Fibroblast of lung (primary cell): Measurements from ENCODE around the gene YARS2. TPM values are rescaled to one million over a fixed set of nuclear protein-coding genes. Genes with fewer than 3 reads are reported as not detected.
A peak's percentile ranks its signal among the peaks of the same experiment; 100 is the strongest.

ENCODE experiments used
- DNase-seq, 2 donors: peaks; one replicate each; pipeline versions ENCODE4 v3.0.0 to v3.0.0-alpha.2; 2010; ENCODE audit warnings: low read depth in 2 of 2
- H2AFZ ChIP-seq: 2 replicates; pipeline ENCODE4 v1.5.1; 2012; ENCODE audit warnings: low read length, control low read depth, inconsistent platforms
- H3K27ac ChIP-seq: 2 replicates; pipeline ENCODE4 v1.5.1; 2011; ENCODE audit warnings: low read length, control low read depth; ENCODE audit not compliant: insufficient read depth
- H3K27me3 ChIP-seq: 2 replicates; pipeline ENCODE4 v1.5.1; 2011; ENCODE audit warnings: mild to moderate bottlenecking, low read length; ENCODE audit not compliant: control insufficient read depth, insufficient read depth
- H3K36me3 ChIP-seq: 2 replicates; pipeline ENCODE4 v1.5.1; 2011; ENCODE audit warnings: low read length; ENCODE audit not compliant: control insufficient read depth, insufficient read depth
- H3K4me1 ChIP-seq: 2 replicates; pipeline ENCODE4 v1.5.1; 2011; ENCODE audit warnings: low read length; ENCODE audit not compliant: control insufficient read depth, insufficient read depth; ENCODE audit errors: extremely low read depth
- H3K4me2 ChIP-seq: 2 replicates; pipeline ENCODE4 v1.5.1; 2011; ENCODE audit warnings: low read length, control low read depth; ENCODE audit not compliant: insufficient read depth; ENCODE audit errors: extremely low read depth
- H3K4me3 ChIP-seq, 4 experiments: fragments of 200-600 bp in 1 of 4; sonication (generic) in 1 of 4; replicated peaks in 1 of 4; 2 replicates each; pipeline ENCODE4 v1.5.1; 2011 to 2016; ENCODE audit warnings: low read length in 4 of 4, low read depth in 3 of 4, mild to moderate bottlenecking in 3 of 4, control low read depth in 2 of 4, inconsistent platforms in 1 of 4, mixed read lengths in 1 of 4; ENCODE audit not compliant: insufficient read depth in 1 of 4; ENCODE audit errors: control extremely low read depth in 1 of 4
- H3K79me2 ChIP-seq: 2 replicates; pipeline ENCODE4 v1.5.1; 2012; ENCODE audit warnings: mild to moderate bottlenecking, low read length, inconsistent platforms; ENCODE audit not compliant: control insufficient read depth, insufficient read depth
- H3K9ac ChIP-seq: 2 replicates; pipeline ENCODE4 v1.5.1; 2011; ENCODE audit warnings: mild to moderate bottlenecking, low read length, control low read depth; ENCODE audit not compliant: insufficient read depth
- H3K9me3 ChIP-seq: 2 replicates; pipeline ENCODE4 v1.5.1; 2012; ENCODE audit warnings: low read depth, low read length; ENCODE audit not compliant: control insufficient read depth, insufficient read depth
- H4K20me1 ChIP-seq: 2 replicates; pipeline ENCODE4 v1.5.1; 2011; ENCODE audit warnings: low read length; ENCODE audit not compliant: control insufficient read depth, insufficient read depth; ENCODE audit errors: extremely low read depth
- CTCF ChIP-seq, 2 donors: IDR thresholded peaks in 1 of 2; conservative IDR thresholded peaks in 1 of 2; 1 replicate in 1 of 2; 2 replicates in 1 of 2; pipeline ENCODE4 v1.5.1; 2011 to 2012; ENCODE audit warnings: low read length in 2 of 2, control low read depth in 1 of 2, inconsistent platforms in 1 of 2, low read depth in 1 of 2, mild to moderate bottlenecking in 1 of 2
- EZH2 ChIP-seq: IDR thresholded peaks from 2 replicates; pipeline ENCODE4 v1.5.1; 2012; ENCODE audit warnings: low read length, control low read depth, mild to moderate bottlenecking; ENCODE audit errors: missing control alignments
- polyA plus RNA-seq, 2 donors: library from polyadenylated mRNA; depleted of rRNA in 1 of 2; stranded (reverse) in 1 of 2; unstranded in 1 of 2; fragments of >200 nt; gene quantifications; 2 replicates each; pipeline ENCODE4 v1.2.1, GENCODE V29; 2011 to 2012; ENCODE audit warnings: missing spikeins in 1 of 2
- total RNA-seq: library from RNA; depleted of rRNA; stranded (reverse); fragments of >200 nt; gene quantifications from 2 replicates; pipeline ENCODE4 v1.2.1, GENCODE V29; 2014

The YARS2 gene
- total and polyA plus RNA-seq, 2 donors (not counting 1 experiment from before 2014, with no cell fraction given) = 17.8 to 27.1 TPM

DNA sequence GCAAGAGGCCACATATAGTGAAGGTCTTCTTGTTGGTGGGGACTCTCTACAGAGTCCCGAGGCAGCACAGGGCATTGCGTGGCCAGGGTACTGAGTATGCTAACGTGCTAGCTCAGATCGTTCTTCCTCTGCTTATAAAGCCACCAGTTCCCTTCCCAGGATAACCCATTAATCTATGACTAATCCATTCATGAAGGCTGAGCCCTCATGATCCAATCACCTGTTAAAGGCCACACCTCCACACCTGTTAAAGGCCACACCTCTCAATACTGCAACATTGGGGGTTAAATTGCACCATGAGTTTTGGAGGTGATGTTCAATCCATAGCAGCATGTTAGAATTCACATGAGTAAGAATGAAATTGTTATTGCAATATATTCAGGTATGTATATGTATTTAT lies 12.8 kb upstream of the YARS2 start:
- Histone ChIP-seq H3K79me2 (no peaks in the 10 kb centered on the region), H3K4me1 (no peaks in the 10 kb centered on the region)
- DNase-seq = no peak

DNA sequence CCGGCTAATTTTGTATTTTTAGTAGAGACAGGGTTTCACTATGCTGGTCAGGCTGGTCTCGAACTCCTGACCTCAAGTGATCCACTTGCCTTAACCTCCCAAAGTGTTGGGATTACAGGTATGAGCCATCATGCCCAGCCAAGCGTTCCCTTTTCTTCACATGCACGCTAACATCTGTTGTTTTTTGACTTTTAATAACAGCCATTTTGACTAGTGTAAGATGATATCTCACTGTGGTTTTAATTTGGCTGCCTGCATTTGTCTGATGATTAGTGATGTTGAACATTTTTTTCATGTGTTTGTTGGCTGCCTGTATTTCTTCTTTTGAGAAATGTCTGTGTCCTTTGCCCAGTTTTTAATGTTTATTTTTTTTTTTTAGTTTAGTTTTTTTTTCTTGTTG lies 10.2 kb upstream of the YARS2 start:
- H3K9me3 ChIP-seq = no peaks in the 10 kb centered on the region
- H3K4me3 ChIP-seq = no peak overlapping the region
- H3K27me3 ChIP-seq = no peaks in the 10 kb centered on the region
- H3K27ac ChIP-seq = no peak overlapping the region
- H3K9ac ChIP-seq = no peak overlapping the region
- TF ChIP-seq EZH2 = no peak
- TF ChIP-seq CTCF (conservative IDR thresholded peaks at IDR 0.05 in 1 of 2, IDR thresholded peaks at IDR 0.05 in 1 of 2; ENCODE audit: low read depth in 1 of 2, low read length in 2 of 2) = no peak
- no peaks in the 10 kb centered on the region for H4K20me1 ChIP-seq
- H3K36me3 ChIP-seq = no peaks in the 10 kb centered on the region
- H3K4me1 ChIP-seq = no peaks in the 10 kb centered on the region
- DNase-seq = peak; percentile 33 to 62
- H2AFZ ChIP-seq = no peak overlapping the region
- no peak overlapping the region for H3K4me2 ChIP-seq
- no peaks in the 10 kb centered on the region for H3K79me2 ChIP-seq

More for the DNA sequence above, 12.8 kb upstream of the YARS2 start:
- no peaks in the 10 kb centered on the region for H3K27me3 ChIP-seq
- H3K9me3 ChIP-seq = no peaks in the 10 kb centered on the region
- no peak overlapping the region for H3K4me2 ChIP-seq
- H3K9ac ChIP-seq = no peak overlapping the region
- H3K36me3 ChIP-seq = no peaks in the 10 kb centered on the region
- H4K20me1 ChIP-seq = no peaks in the 10 kb centered on the region
- TF ChIP-seq EZH2 = no peak
- no peak for TF ChIP-seq CTCF (conservative IDR thresholded peaks at IDR 0.05 in 1 of 2, IDR thresholded peaks at IDR 0.05 in 1 of 2; ENCODE audit: low read depth in 1 of 2, low read length in 2 of 2)
- H3K4me3 ChIP-seq = no peak overlapping the region
- H2AFZ ChIP-seq = no peak overlapping the region
- H3K27ac ChIP-seq = no peak overlapping the region

- Histone ChIP-seq H2AFZ (no peak overlapping the region), H3K27ac (no peak overlapping the region), H3K4me1 (no peaks in the 10 kb centered on the region), H3K79me2 (no peaks in the 10 kb centered on the region), H3K27me3 (no peaks in the 10 kb centered on the region), H3K9ac (no peak overlapping the region), H3K4me2 (no peak overlapping the region), H3K4me3 (no peak overlapping the region), H4K20me1 (no peaks in the 10 kb centered on the region), H3K36me3 (no peaks in the 10 kb centered on the region), H3K9me3 (no peaks in the 10 kb centered on the region)
- DNase-seq = no peak
- TF ChIP-seq EZH2 (no peak), CTCF (conservative IDR thresholded peaks at IDR 0.05 in 1 of 2, IDR thresholded peaks at IDR 0.05 in 1 of 2; ENCODE audit: low read depth in 1 of 2, low read length in 2 of 2) (no peak)
These were observed 6.0 kb upstream of the YARS2 start for GRCh38 chr12:32761716-32762115.
